Measurements from ENCODE around the gene SERGEF.

Gene SERGEF

GRCh38 chr11:17992916-17993315 lies 19.9 kb downstream of the SERGEF start:
- H3K4me2 ChIP-seq (ENCODE audit: low read depth, low read length): no peak overlapping the region
- H3F3A ChIP-seq (ENCODE audit: insufficient read depth, low read length): no peaks in the 10 kb centered on the region
- H3K27me3 ChIP-seq (replicated peaks; ENCODE audit: insufficient read depth, low read length): no peaks in the 10 kb centered on the region
- DNase-seq: no peak
- H3K9me3 ChIP-seq (replicated peaks; ENCODE audit: insufficient read depth, low read length): no peaks in the 10 kb centered on the region
- no peak overlapping the region for H3K4me3 ChIP-seq (ENCODE audit: low read length)
- no peaks in the 10 kb centered on the region for H3K36me3 ChIP-seq (replicated peaks; ENCODE audit: insufficient read depth, low read length)
- TF ChIP-seq CTCF (IDR thresholded peaks at IDR 0.05; ENCODE audit: low read length) (no peak), EZH2phosphoT487 (IDR thresholded peaks at IDR 0.05; ENCODE audit: low read length) (no peak), EZH2 (optimal IDR thresholded peaks at IDR 0.05; ENCODE audit: low read depth, low read length) (no peak)
- H3K9me2 ChIP-seq (replicated peaks; ENCODE audit: insufficient read depth, low read length): no peaks in the 10 kb centered on the region
- no peak overlapping the region for H3K27ac ChIP-seq (ENCODE audit: low read length)
- no peaks in the 10 kb centered on the region for H3K4me1 ChIP-seq (ENCODE audit: low read length)
- H3K9ac ChIP-seq (ENCODE audit: low read length): no peak overlapping the region
- no peaks in the 10 kb centered on the region for H3K79me2 ChIP-seq (ENCODE audit: low read length)
- H4K20me1 ChIP-seq (ENCODE audit: insufficient read depth, low read length): no peaks in the 10 kb centered on the region
- no peak overlapping the region for H2AFZ ChIP-seq (ENCODE audit: low read length)

GRCh38 chr11:17991783-17992433 lies 20.9 kb downstream of the SERGEF start:
- Histone ChIP-seq H4K20me1 (ENCODE audit: insufficient read depth, low read length) (no peaks in the 10 kb centered on the region), H3F3A (ENCODE audit: insufficient read depth, low read length) (no peaks in the 10 kb centered on the region), H2AFZ (ENCODE audit: low read length) (no peak overlapping the region), H3K27me3 (replicated peaks; ENCODE audit: insufficient read depth, low read length) (no peaks in the 10 kb centered on the region), H3K4me2 (ENCODE audit: low read depth, low read length) (no peak overlapping the region), H3K9ac (ENCODE audit: low read length) (no peak overlapping the region), H3K4me3 (ENCODE audit: low read length) (no peak overlapping the region), H3K79me2 (ENCODE audit: low read length) (no peaks in the 10 kb centered on the region), H3K4me1 (ENCODE audit: low read length) (no peaks in the 10 kb centered on the region), H3K36me3 (replicated peaks; ENCODE audit: insufficient read depth, low read length) (no peaks in the 10 kb centered on the region), H3K9me2 (replicated peaks; ENCODE audit: insufficient read depth, low read length) (no peaks in the 10 kb centered on the region), H3K9me3 (replicated peaks; ENCODE audit: insufficient read depth, low read length) (no peaks in the 10 kb centered on the region), H3K27ac (ENCODE audit: low read length) (no peak overlapping the region)
- TF ChIP-seq EZH2phosphoT487 (IDR thresholded peaks at IDR 0.05; ENCODE audit: low read length): no peak
- TF ChIP-seq EZH2 (optimal IDR thresholded peaks at IDR 0.05; ENCODE audit: low read depth, low read length): no peak
- TF ChIP-seq CTCF (IDR thresholded peaks at IDR 0.05; ENCODE audit: low read length): peak; percentile 83
- peak; percentile 51 for DNase-seq

- Histone ChIP-seq H2AFZ (ENCODE audit: low read length) (no peak overlapping the region), H3K4me3 (ENCODE audit: low read length) (no peak overlapping the region), H3K4me2 (ENCODE audit: low read depth, low read length) (no peak overlapping the region), H3K27ac (ENCODE audit: low read length) (no peak overlapping the region), H3K4me1 (ENCODE audit: low read length) (no peaks in the 10 kb centered on the region), H3F3A (ENCODE audit: insufficient read depth, low read length) (no peaks in the 10 kb centered on the region), H3K9ac (ENCODE audit: low read length) (no peak overlapping the region), H3K27me3 (replicated peaks; ENCODE audit: insufficient read depth, low read length) (no peaks in the 10 kb centered on the region), H3K9me3 (replicated peaks; ENCODE audit: insufficient read depth, low read length) (no peaks in the 10 kb centered on the region), H4K20me1 (ENCODE audit: insufficient read depth, low read length) (no peaks in the 10 kb centered on the region), H3K9me2 (replicated peaks; ENCODE audit: insufficient read depth, low read length) (no peaks in the 10 kb centered on the region), H3K79me2 (ENCODE audit: low read length) (no peaks in the 10 kb centered on the region), H3K36me3 (replicated peaks; ENCODE audit: insufficient read depth, low read length) (no peaks in the 10 kb centered on the region)
- DNase-seq: no peak
- TF ChIP-seq EZH2phosphoT487 (IDR thresholded peaks at IDR 0.05; ENCODE audit: low read length) (no peak), EZH2 (optimal IDR thresholded peaks at IDR 0.05; ENCODE audit: low read depth, low read length) (no peak), CTCF (IDR thresholded peaks at IDR 0.05; ENCODE audit: low read length) (no peak)
Measured at GRCh38 chr11:17989306-17989705, 23.5 kb downstream of the SERGEF start.
